Stimulated activated effector memory CD8-positive, alpha-beta T cell treated with anti-CD3 and anti-CD28 coated beads, Interleukin-12 subunit alpha, Interleukin-12 subunit beta, amount 100 ng/mL, for 72 hours (primary cell): ENCODE results near the gene TM2D1.

Experiments used
- ATAC-seq: fragments of 150-1000 bp; cut with Tn5 transposase; 2 replicates; pipeline ENCODE4 v1.10.0; 2021
- DNase-seq, 2 donors: peaks; one replicate each; pipeline ENCODE4 v3.0.0; 2021 to 2022; ENCODE audit warnings: low spot score in 2 of 2
- H3K27ac Mint-ChIP-seq: one replicate; pipeline ENCODE4 v1.8.0; 2022; ENCODE audit warnings: mild to moderate bottlenecking, mixed read lengths
- H3K36me3 Mint-ChIP-seq: one replicate; pipeline ENCODE4 v1.8.0; 2022; ENCODE audit warnings: mild to moderate bottlenecking, mixed read lengths
- H3K4me1 Mint-ChIP-seq: one replicate; pipeline ENCODE4 v1.8.0; 2022; ENCODE audit warnings: mixed read lengths
- H3K4me3 Mint-ChIP-seq: one replicate; pipeline ENCODE4 v1.8.0; 2022; ENCODE audit warnings: mild to moderate bottlenecking, mixed read lengths
- H3K9me3 Mint-ChIP-seq: one replicate; pipeline ENCODE4 v1.8.0; 2022; ENCODE audit warnings: mixed read lengths

TM2D1 gene

DNA sequence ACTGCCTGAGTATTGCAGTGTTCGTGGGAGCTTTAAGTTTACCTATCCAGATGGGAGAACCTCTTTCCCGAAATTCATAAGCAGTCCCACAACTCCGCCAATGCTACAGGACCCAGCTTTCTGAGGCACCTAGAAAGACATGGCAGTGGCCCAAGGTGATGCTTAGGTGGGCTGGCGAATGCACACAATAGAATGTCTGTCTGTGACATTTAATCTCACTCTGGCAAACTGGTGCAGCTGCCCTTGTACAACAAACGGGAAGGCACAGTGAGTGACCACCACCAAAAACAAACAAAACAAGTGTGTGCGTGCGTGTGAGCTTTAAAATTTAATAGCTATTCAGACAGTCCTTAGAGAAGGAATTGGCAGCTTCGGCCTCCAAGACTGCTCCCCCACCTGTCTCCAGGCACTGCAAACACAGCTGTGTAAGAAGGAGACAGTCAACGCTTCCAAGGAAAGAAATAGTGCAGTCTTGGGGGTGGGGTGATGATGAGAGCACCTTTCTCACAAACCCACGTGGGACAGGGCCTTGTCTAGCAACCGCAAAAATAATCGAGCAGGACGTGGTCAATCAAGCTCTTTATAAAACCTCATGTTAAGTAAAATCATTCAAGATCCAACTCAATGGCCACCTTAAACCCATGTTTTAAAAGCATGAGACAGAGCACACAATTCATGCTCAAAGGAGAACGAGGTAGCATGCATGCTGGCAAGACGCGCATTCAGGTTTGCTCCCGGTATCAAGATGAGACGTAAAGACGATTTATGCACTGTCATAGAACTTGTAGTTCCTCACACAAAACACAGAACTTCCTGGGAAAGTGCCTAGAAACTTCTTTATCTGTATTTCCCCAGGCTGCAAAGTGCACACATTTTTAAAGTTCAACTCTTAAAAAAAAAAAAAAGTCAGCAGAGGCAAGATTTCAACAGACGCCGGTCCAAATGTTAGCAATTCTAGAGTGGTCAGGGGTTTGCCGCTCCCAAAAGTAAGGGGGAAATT is 84.1 kb downstream of the TM2D1 start:
- H3K36me3 Mint-ChIP-seq, result no peaks in the 10 kb centered on the region
- peaks cover 10% of the 10 kb centered on the region for H3K4me1 Mint-ChIP-seq
- no peaks in the 10 kb centered on the region for H3K9me3 Mint-ChIP-seq
- H3K27ac Mint-ChIP-seq, result no peak overlapping the region
- no peak for DNase-seq
- peak overlapping the region; percentile 27 for H3K4me3 Mint-ChIP-seq
- ATAC-seq, result no peak

DNA sequence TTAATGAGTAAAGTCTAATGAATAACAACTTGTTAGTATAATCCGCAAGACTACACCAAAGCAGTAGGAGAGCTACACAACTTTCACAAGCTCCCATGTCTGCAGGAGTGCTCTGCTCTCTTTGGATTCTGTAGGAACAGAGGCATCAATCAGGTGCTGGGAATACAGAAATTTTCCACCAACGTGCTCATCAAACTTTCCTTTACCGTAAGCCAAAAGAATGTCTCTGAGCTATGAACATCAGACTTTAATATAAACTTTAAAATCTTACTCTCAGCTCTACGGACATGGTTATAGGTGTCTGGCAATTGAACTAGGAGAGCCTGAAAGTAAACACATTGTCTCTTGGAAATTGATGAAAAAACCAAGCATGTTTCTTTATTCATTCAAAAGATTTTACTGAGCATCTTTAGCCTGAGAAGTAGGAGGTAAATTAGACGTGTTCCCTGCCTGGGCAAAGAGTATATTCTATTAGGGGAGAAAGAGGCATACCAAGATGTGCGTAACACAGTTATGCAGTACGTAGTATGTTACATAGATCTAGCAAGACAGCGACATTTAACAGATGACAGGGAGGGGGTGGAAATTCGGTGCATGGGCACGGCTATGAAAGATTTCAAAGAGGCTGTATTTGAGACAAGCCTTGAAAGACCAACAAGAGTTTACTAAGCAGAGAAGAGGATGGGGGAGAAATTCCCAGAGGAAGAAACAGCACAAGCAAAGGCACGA is 85.2 kb downstream of the TM2D1 start:
- peaks cover 10% of the 10 kb centered on the region for H3K4me1 Mint-ChIP-seq
- no peak for DNase-seq
- no peak overlapping the region for H3K27ac Mint-ChIP-seq
- no peak overlapping the region for H3K4me3 Mint-ChIP-seq
- no peaks in the 10 kb centered on the region for H3K9me3 Mint-ChIP-seq
- no peaks in the 10 kb centered on the region for H3K36me3 Mint-ChIP-seq
- no peak for ATAC-seq

DNA sequence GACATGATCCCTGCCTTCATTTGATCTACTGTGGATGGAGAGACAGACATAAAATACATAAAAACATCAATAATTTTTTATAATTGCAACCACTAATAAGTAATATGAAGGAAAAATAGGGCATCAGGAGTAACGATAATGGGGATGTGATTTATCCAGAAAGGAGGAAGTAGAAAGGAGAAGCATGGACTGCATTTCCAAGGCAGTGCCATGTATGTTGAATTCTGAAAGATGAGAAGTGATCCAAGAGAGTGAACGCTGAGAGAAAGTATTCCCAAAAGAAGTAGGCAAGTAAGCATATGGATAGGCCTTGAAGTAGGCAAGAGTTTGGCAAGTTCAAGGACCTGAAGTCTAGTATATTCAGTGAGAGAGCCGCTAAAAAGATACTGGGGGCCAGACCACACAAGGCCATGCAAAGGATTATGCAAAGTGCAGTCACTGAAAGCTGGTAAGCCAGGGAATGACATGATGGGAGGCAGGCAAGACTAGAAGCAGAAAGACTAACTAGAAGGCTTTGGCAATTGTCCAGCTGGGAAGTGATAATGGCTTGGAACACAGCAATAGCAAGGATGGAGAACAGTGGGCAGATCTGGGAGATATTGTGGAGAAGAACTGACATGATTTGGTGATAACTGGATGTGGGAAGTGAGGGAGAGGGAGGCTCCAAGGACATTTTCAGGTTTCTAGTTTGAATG is 85.9 kb downstream of the TM2D1 start:
- H3K27ac Mint-ChIP-seq, result no peak overlapping the region
- ATAC-seq (no peak), DNase-seq (no peak)
- no peaks in the 10 kb centered on the region for H3K9me3 Mint-ChIP-seq
- H3K4me1 Mint-ChIP-seq, result peaks cover 10% of the 10 kb centered on the region
- no peak overlapping the region for H3K4me3 Mint-ChIP-seq
- no peaks in the 10 kb centered on the region for H3K36me3 Mint-ChIP-seq

DNA sequence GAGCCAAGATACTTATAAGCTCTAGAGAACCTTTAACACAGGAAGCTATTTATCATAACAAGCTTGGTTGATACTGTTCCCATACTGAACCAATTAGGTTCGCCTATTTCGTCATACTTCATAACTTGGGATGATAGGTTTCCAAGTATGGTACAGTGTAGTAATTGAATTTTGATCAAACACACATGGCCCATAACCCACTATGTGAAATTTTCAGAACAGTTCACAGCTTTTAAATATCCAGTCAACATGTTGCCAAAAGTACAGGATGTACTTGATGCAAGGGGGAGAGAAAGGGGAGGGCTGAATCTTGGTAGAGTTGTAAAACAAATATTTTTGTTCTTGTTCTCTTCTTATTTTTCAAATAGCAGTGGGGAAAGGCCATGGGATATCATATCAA is 86.6 kb downstream of the TM2D1 start:
- Mint-ChIP-seq H3K4me1 (peaks cover 10% of the 10 kb centered on the region), H3K36me3 (no peaks in the 10 kb centered on the region), H3K9me3 (no peaks in the 10 kb centered on the region), H3K4me3 (no peak overlapping the region), H3K27ac (no peak overlapping the region)
- ATAC-seq (no peak), DNase-seq (no peak)

DNA sequence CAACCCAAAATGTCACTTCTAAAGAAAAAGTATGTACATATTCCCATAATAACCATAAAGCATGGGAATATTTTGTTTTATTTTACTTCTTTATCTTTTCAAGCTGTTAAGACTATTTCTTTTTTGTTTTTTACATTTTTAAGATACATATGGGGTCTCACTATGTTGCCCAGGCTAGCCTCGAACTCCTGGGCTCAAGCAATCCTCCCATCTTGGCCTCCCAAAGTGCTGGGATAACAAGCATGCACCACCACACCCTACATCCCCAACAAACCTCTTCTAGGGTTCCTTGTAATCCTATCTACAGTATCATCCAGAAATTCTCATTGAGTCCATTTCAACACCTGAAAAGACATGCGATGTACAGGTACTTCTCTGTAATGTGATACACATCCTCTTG is 87.5 kb downstream of the TM2D1 start:
- no peaks in the 10 kb centered on the region for H3K36me3 Mint-ChIP-seq

DNA sequence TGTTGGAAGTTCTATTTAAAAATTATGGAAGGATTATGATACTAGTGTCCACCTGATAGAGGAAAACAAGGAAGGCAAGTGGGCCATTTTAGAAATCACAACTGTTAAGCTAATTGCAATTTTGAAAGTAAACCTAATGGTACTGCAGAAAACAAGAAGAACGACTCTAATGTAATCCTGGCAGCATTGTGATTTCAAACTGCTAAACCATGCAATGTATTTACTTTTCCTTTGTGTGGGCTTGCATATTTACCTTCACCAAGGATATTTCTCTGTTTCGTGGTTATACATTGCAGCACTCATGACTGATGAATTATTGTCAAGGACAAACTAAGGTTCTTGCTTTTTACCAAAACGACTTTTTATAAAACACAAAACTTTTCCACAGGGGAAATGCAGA is 88.1 kb downstream of the TM2D1 start:
- no peak overlapping the region for H3K27ac Mint-ChIP-seq
- peaks cover 9% of the 10 kb centered on the region for H3K4me1 Mint-ChIP-seq
- DNase-seq, result no peak
- no peaks in the 10 kb centered on the region for H3K9me3 Mint-ChIP-seq
- H3K36me3 Mint-ChIP-seq, result no peaks in the 10 kb centered on the region
- H3K4me3 Mint-ChIP-seq, result no peak overlapping the region
- ATAC-seq, result no peak

More for the DNA sequence above, 87.5 kb downstream of the TM2D1 start:
- Mint-ChIP-seq H3K9me3 (no peaks in the 10 kb centered on the region), H3K4me1 (peaks cover 10% of the 10 kb centered on the region), H3K27ac (no peak overlapping the region), H3K4me3 (no peak overlapping the region)
- DNase-seq (no peak), ATAC-seq (no peak)

DNA sequence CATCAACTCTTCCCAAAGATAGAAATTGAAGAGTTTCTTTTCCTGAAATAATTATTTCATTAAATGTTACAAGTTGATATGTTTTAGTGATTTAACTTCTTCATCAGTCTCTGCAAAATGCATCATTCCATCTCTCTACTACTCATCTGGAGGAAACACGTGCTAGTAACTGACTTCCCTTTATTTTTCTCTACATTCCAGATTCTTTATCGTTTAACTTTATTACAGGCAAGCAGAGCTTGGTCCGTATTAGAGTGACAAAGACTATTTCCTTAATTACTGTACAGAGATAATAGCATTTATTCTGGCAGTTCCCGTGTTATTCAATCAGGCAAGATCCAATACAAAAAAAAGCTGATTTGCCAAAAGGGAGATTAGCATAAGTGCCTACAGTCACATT is 88.6 kb downstream of the TM2D1 start:
- DNase-seq (no peak), ATAC-seq (no peak)
- no peak overlapping the region for H3K4me3 Mint-ChIP-seq
- H3K9me3 Mint-ChIP-seq, result no peaks in the 10 kb centered on the region
- peaks cover 5% of the 10 kb centered on the region for H3K4me1 Mint-ChIP-seq
- H3K27ac Mint-ChIP-seq, result no peak overlapping the region
- no peaks in the 10 kb centered on the region for H3K36me3 Mint-ChIP-seq

DNA sequence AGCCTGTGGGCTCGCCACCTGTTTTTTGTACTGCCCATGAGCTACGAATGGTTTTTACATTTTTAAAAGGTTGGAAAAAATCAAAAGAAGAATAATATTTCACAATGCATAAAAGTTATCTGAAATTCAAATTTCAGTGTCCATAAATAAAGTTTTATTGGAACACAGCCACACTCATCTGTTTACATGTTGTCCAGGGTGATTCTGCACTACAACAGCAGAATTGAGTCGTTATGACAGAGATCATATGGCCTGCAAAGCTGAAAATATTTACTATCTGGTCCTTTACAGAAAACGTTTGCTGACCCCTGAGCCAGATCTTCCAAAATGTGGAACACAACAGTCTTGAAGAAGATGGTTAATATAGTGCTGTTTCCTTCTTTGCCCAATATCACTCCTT is 89.4 kb downstream of the TM2D1 start:
- no peaks in the 10 kb centered on the region for H3K4me1 Mint-ChIP-seq
- no peaks in the 10 kb centered on the region for H3K9me3 Mint-ChIP-seq
- DNase-seq (no peak), ATAC-seq (no peak)
- no peak overlapping the region for H3K27ac Mint-ChIP-seq
- H3K36me3 Mint-ChIP-seq, result no peaks in the 10 kb centered on the region
- H3K4me3 Mint-ChIP-seq, result no peak overlapping the region

DNA sequence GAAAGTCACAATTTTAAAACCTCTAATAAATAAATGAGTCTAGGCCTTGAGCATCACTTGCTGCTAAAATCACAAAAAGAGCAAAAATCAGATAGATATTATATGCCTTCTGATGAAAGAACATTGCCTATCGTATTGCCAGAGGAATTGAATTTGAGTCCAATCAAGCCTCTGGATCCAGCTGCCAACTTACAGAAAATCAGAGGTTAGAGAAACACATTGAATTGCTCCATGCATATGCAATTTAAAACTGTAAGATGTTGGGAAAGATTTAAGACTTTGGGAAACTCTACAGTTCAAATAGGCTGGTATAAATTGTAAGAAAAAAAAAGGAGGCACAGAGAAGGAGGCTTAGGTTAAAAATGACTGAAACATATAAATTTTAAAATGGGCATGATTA is 93.5 kb downstream of the TM2D1 start:
- Mint-ChIP-seq H3K36me3 (no peaks in the 10 kb centered on the region), H3K27ac (no peak overlapping the region), H3K4me3 (no peak overlapping the region), H3K4me1 (no peaks in the 10 kb centered on the region), H3K9me3 (no peaks in the 10 kb centered on the region)
- ATAC-seq (no peak), DNase-seq (no peak)
